IPS-15b (cell line): ENCODE results near the gene EPGN.

Experiments used
- H3K27me3 ChIP-seq: one replicate; pipeline ENCODE4 v1.6.1; 2013; ENCODE audit warnings: low read length; ENCODE audit not compliant: control insufficient read depth, insufficient read depth
- H3K36me3 ChIP-seq: one replicate; pipeline ENCODE4 v1.6.1; 2013; ENCODE audit warnings: low read length; ENCODE audit not compliant: control insufficient read depth, insufficient read depth
- H3K4me1 ChIP-seq: one replicate; pipeline ENCODE4 v1.6.1; 2013; ENCODE audit warnings: mild to moderate bottlenecking, low read length; ENCODE audit not compliant: control insufficient read depth, insufficient read depth
- H3K4me3 ChIP-seq: one replicate; pipeline ENCODE4 v1.5.1; 2013; ENCODE audit warnings: low read depth, low read length
- H3K9ac ChIP-seq: one replicate; pipeline ENCODE4 v1.6.1; 2013; ENCODE audit warnings: low read depth, mild to moderate bottlenecking, low read length
- H3K9me3 ChIP-seq: one replicate; pipeline ENCODE4 v1.6.1; 2013; ENCODE audit warnings: mild to moderate bottlenecking, low read length; ENCODE audit not compliant: control insufficient read depth, insufficient read depth

Gene EPGN

DNA sequence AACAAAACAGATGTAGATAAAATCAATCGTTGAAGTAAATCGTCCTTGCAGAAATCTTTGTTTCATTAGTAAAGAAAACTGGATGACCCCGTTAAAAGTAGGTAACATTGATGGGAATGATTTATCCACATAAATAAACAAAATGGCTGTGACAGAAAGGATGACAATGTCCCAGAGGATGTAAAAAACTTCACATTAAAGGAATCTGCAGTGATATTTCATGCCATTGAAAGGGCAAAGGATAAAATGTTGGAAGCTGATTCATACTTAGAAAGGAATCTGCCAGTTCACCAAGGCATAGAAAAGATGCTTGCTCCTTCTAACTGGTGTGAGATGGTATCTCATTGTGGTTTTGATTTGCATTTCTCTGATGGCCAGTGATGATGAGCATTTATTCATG is 24.2 kb upstream of the EPGN start:
- Histone ChIP-seq H3K9ac (no peak overlapping the region), H3K9me3 (no peaks in the 10 kb centered on the region), H3K27me3 (no peaks in the 10 kb centered on the region), H3K36me3 (no peaks in the 10 kb centered on the region), H3K4me3 (no peak overlapping the region), H3K4me1 (no peaks in the 10 kb centered on the region)

DNA sequence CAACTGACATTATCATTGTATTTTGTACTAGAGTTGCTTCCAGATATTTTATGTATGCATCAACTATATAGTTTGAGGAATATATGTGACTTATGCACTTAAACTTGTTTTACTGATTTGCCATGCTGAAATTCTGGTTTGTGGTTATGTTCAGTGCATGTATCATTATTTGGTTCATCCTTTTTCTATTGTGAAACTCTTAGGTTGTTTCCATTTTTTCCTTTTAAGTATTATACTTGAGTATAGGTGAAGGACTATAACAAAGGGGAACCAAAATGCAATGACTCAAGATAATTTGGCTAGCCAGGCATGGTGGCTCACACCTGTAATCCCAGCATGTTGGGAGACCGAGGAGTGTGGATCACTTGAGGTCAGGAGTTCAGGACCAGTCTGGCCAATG is 21.1 kb upstream of the EPGN start:
- Histone ChIP-seq H3K36me3 (no peaks in the 10 kb centered on the region), H3K4me3 (no peak overlapping the region), H3K27me3 (no peaks in the 10 kb centered on the region), H3K4me1 (no peaks in the 10 kb centered on the region), H3K9me3 (no peaks in the 10 kb centered on the region), H3K9ac (no peak overlapping the region)

GRCh38 chr4:74287791-74288190 is 20.5 kb upstream of the EPGN start:
- Histone ChIP-seq H3K9ac (no peak overlapping the region), H3K9me3 (no peaks in the 10 kb centered on the region), H3K36me3 (no peaks in the 10 kb centered on the region), H3K27me3 (no peaks in the 10 kb centered on the region), H3K4me3 (no peak overlapping the region), H3K4me1 (no peaks in the 10 kb centered on the region)

DNA sequence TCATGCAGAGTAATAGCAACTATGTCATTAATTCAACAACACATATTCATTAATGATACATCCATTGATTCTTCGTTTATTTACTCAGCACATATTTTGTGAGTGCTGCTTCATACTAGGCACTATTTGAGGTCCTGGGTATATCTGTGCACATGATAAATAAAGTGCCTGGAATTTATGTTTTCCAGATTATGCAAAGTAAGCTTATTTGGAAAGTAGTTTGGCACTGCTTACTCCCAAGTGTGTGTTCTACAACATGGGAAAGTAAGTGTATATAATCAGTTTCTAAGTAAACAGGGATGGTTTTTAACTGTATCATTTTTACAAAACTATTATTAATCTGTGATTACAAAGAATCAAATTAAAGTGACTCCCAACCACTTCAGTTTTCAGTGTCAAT is 16.8 kb upstream of the EPGN start:
- H3K4me1 ChIP-seq: no peaks in the 10 kb centered on the region
- no peak overlapping the region for H3K4me3 ChIP-seq
- H3K36me3 ChIP-seq: no peaks in the 10 kb centered on the region
- no peaks in the 10 kb centered on the region for H3K27me3 ChIP-seq
- no peaks in the 10 kb centered on the region for H3K9me3 ChIP-seq
- no peak overlapping the region for H3K9ac ChIP-seq

- H3K9ac ChIP-seq: no peak overlapping the region
- H3K9me3 ChIP-seq: no peaks in the 10 kb centered on the region
- H3K36me3 ChIP-seq: no peaks in the 10 kb centered on the region
- no peak overlapping the region for H3K4me3 ChIP-seq
- no peaks in the 10 kb centered on the region for H3K4me1 ChIP-seq
- H3K27me3 ChIP-seq: no peaks in the 10 kb centered on the region
These were observed 16.0 kb upstream of the EPGN start for GRCh38 chr4:74292111-74292870.

- Histone ChIP-seq H3K36me3 (no peaks in the 10 kb centered on the region), H3K9me3 (no peaks in the 10 kb centered on the region), H3K4me1 (no peaks in the 10 kb centered on the region), H3K9ac (no peak overlapping the region), H3K27me3 (no peaks in the 10 kb centered on the region), H3K4me3 (no peak overlapping the region)
These were observed 14.7 kb upstream of the EPGN start for GRCh38 chr4:74293558-74293957.

GRCh38 chr4:74294681-74295080 is 13.6 kb upstream of the EPGN start:
- Histone ChIP-seq H3K4me3 (no peak overlapping the region), H3K9ac (no peak overlapping the region), H3K4me1 (no peaks in the 10 kb centered on the region), H3K9me3 (no peaks in the 10 kb centered on the region), H3K27me3 (no peaks in the 10 kb centered on the region), H3K36me3 (no peaks in the 10 kb centered on the region)

- Histone ChIP-seq H3K27me3 (no peaks in the 10 kb centered on the region), H3K36me3 (no peaks in the 10 kb centered on the region), H3K4me3 (no peak overlapping the region), H3K9me3 (no peaks in the 10 kb centered on the region), H3K9ac (no peak overlapping the region), H3K4me1 (no peaks in the 10 kb centered on the region)
These were observed 10.7 kb upstream of the EPGN start for GRCh38 chr4:74297539-74297938.

- no peak overlapping the region for H3K4me3 ChIP-seq
- no peaks in the 10 kb centered on the region for H3K4me1 ChIP-seq
- H3K36me3 ChIP-seq: no peaks in the 10 kb centered on the region
- H3K9me3 ChIP-seq: no peaks in the 10 kb centered on the region
- H3K9ac ChIP-seq: no peak overlapping the region
- H3K27me3 ChIP-seq: no peaks in the 10 kb centered on the region
These were observed 4.1 kb upstream of the EPGN start for GRCh38 chr4:74304095-74304625.

DNA sequence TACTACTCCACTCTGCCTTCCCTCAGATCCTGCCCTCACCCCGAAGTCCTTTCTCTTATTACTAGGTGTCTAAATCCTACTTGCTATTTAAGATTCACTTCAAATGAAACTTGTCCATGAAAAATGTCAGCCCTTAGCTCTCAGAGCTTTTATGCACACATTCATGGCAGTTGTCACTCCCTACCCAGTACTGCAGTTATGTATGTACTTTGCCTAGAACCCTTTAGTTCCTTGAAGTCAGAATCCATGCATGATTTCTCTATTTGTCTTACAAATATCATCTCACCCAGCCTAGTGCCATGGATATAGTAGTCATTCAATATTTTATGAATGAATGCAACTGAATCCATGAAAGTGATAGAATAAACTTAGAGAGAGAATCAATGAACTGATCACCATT is 3.3 kb upstream of the EPGN start:
- H3K4me1 ChIP-seq: no peaks in the 10 kb centered on the region
- no peaks in the 10 kb centered on the region for H3K9me3 ChIP-seq
- H3K27me3 ChIP-seq: no peaks in the 10 kb centered on the region
- H3K4me3 ChIP-seq: no peak overlapping the region
- no peak overlapping the region for H3K9ac ChIP-seq
- no peaks in the 10 kb centered on the region for H3K36me3 ChIP-seq

- Histone ChIP-seq H3K27me3 (no peaks in the 10 kb centered on the region), H3K4me3 (no peak overlapping the region), H3K9ac (no peak overlapping the region), H3K4me1 (no peaks in the 10 kb centered on the region), H3K36me3 (no peaks in the 10 kb centered on the region), H3K9me3 (no peaks in the 10 kb centered on the region)
These were observed 1.1 kb upstream of the EPGN start for GRCh38 chr4:74307170-74307569.

- no peaks in the 10 kb centered on the region for H3K36me3 ChIP-seq
- no peaks in the 10 kb centered on the region for H3K4me1 ChIP-seq
- no peaks in the 10 kb centered on the region for H3K27me3 ChIP-seq
- no peaks in the 10 kb centered on the region for H3K9me3 ChIP-seq
- no peak overlapping the region for H3K4me3 ChIP-seq
- no peak overlapping the region for H3K9ac ChIP-seq
These were observed 953 bp downstream of the EPGN start for GRCh38 chr4:74309223-74309622.
